Mucosa of stomach (tissue), 1 donor: ENCODE data around the gene CIC.

Source experiments
- H3K27me3 ChIP-seq: one replicate; pipeline ENCODE4 v1.7.0; 2013; ENCODE audit warnings: mild to moderate bottlenecking, low read length; ENCODE audit not compliant: control insufficient read depth, insufficient read depth
- H3K36me3 ChIP-seq: one replicate; pipeline ENCODE4 v1.7.0; 2013; ENCODE audit warnings: low read length; ENCODE audit not compliant: control insufficient read depth, insufficient read depth
- H3K4me1 ChIP-seq: one replicate; pipeline ENCODE4 v1.7.0; 2013; ENCODE audit warnings: mild to moderate bottlenecking, low read length; ENCODE audit not compliant: control insufficient read depth, insufficient read depth
- H3K4me3 ChIP-seq: one replicate; pipeline ENCODE4 v1.7.0; 2013; ENCODE audit warnings: low read length
- H3K9ac ChIP-seq: one replicate; pipeline ENCODE4 v1.7.0; 2013; ENCODE audit warnings: mild to moderate bottlenecking, low read length, moderate library complexity
- H3K9me3 ChIP-seq: one replicate; pipeline ENCODE4 v1.7.0; 2013; ENCODE audit warnings: mild to moderate bottlenecking, low read length, moderate library complexity; ENCODE audit not compliant: control insufficient read depth
- donor health status: Pancreatic carcinoma.

Gene CIC

GRCh38 chr19:42268704-42269477, at the start of gene CIC:
Gene CIC (plus strand): TSS chr19:42269252. CDS start chr19:42271784, 2,532 bp downstream.
- Histone ChIP-seq H3K27me3 (no peaks in the 10 kb centered on the region), H3K4me1 (peaks cover 20% of the 10 kb centered on the region), H3K36me3 (no peaks in the 10 kb centered on the region), H3K9me3 (no peaks in the 10 kb centered on the region), H3K4me3 (peak within 1 kb of the TSS; percentile 87), H3K9ac (peak within 1 kb of the TSS; percentile 99)

- H3K27me3 ChIP-seq: no peaks in the 10 kb centered on the region
- H3K9me3 ChIP-seq: no peaks in the 10 kb centered on the region
- H3K9ac ChIP-seq: peak within 1 kb of the TSS; percentile 70
- H3K36me3 ChIP-seq: no peaks in the 10 kb centered on the region
- peaks cover 44% of the 10 kb centered on the region for H3K4me1 ChIP-seq
- peak within 1 kb of the TSS; percentile 52 for H3K4me3 ChIP-seq
Observed at GRCh38 chr19:42219812-42220750, 49.0 kb upstream of the CIC start, which contains the start of gene ZNF526. Gene ZNF526 (plus strand): TSS chr19:42220312. CDS start chr19:42224404, 4,092 bp downstream.

GRCh38 chr19:42220751-42221097, 48.3 kb upstream of the CIC start:
- peak overlapping the region; percentile 52 for H3K4me3 ChIP-seq
- H3K36me3 ChIP-seq: no peaks in the 10 kb centered on the region
- H3K4me1 ChIP-seq: peaks cover 38% of the 10 kb centered on the region
- no peaks in the 10 kb centered on the region for H3K9me3 ChIP-seq
- H3K9ac ChIP-seq: peak overlapping the region; percentile 70
- H3K27me3 ChIP-seq: no peaks in the 10 kb centered on the region

- no peaks in the 10 kb centered on the region for H3K9me3 ChIP-seq
- peaks cover 8% of the 10 kb centered on the region for H3K36me3 ChIP-seq
Observed at GRCh38 chr19:42224940-42225717, 43.9 kb upstream of the CIC start.

GRCh38 chr19:42225718-42226292, 43.2 kb upstream of the CIC start:
- peaks cover 8% of the 10 kb centered on the region for H3K36me3 ChIP-seq
- no peaks in the 10 kb centered on the region for H3K9me3 ChIP-seq
- no peak overlapping the region for H3K9ac ChIP-seq
- no peak overlapping the region for H3K4me3 ChIP-seq
- H3K27me3 ChIP-seq: no peaks in the 10 kb centered on the region
- H3K4me1 ChIP-seq: peaks cover 7% of the 10 kb centered on the region

More at GRCh38 chr19:42224940-42225717, 43.9 kb upstream of the CIC start:
- H3K4me1 ChIP-seq: peaks cover 10% of the 10 kb centered on the region
- no peak overlapping the region for H3K4me3 ChIP-seq
- H3K27me3 ChIP-seq: no peaks in the 10 kb centered on the region
- no peak overlapping the region for H3K9ac ChIP-seq

GRCh38 chr19:42226886-42227285, 42.2 kb upstream of the CIC start:
- Histone ChIP-seq H3K9me3 (no peaks in the 10 kb centered on the region), H3K27me3 (no peaks in the 10 kb centered on the region), H3K9ac (no peak overlapping the region), H3K4me3 (no peak overlapping the region), H3K36me3 (peaks cover 8% of the 10 kb centered on the region), H3K4me1 (peaks cover under 1% of the 10 kb centered on the region)

- H3K36me3 ChIP-seq: peaks cover 8% of the 10 kb centered on the region
- H3K4me1 ChIP-seq: no peaks in the 10 kb centered on the region
- no peak overlapping the region for H3K9ac ChIP-seq
- no peak overlapping the region for H3K4me3 ChIP-seq
- H3K27me3 ChIP-seq: no peaks in the 10 kb centered on the region
- H3K9me3 ChIP-seq: no peaks in the 10 kb centered on the region
Observed at GRCh38 chr19:42228641-42229040, 40.4 kb upstream of the CIC start.

- no peaks in the 10 kb centered on the region for H3K27me3 ChIP-seq
- no peak overlapping the region for H3K9ac ChIP-seq
- no peaks in the 10 kb centered on the region for H3K4me1 ChIP-seq
- peaks cover 13% of the 10 kb centered on the region for H3K36me3 ChIP-seq
- no peaks in the 10 kb centered on the region for H3K9me3 ChIP-seq
- no peak overlapping the region for H3K4me3 ChIP-seq
Observed at GRCh38 chr19:42229301-42229854, 39.7 kb upstream of the CIC start.

- peaks cover 16% of the 10 kb centered on the region for H3K36me3 ChIP-seq
- H3K9me3 ChIP-seq: no peaks in the 10 kb centered on the region
- H3K9ac ChIP-seq: no peak overlapping the region
- no peaks in the 10 kb centered on the region for H3K4me1 ChIP-seq
- H3K4me3 ChIP-seq: no peak overlapping the region
- H3K27me3 ChIP-seq: no peaks in the 10 kb centered on the region
Observed at GRCh38 chr19:42229855-42230351, 39.1 kb upstream of the CIC start.

- Histone ChIP-seq H3K4me3 (no peak overlapping the region), H3K9me3 (no peaks in the 10 kb centered on the region), H3K4me1 (no peaks in the 10 kb centered on the region), H3K27me3 (no peaks in the 10 kb centered on the region), H3K9ac (no peak overlapping the region), H3K36me3 (peaks cover 22% of the 10 kb centered on the region)
Observed at GRCh38 chr19:42230571-42230970, 38.5 kb upstream of the CIC start.

GRCh38 chr19:42232435-42232834, 36.6 kb upstream of the CIC start:
- no peaks in the 10 kb centered on the region for H3K9me3 ChIP-seq
- no peak overlapping the region for H3K4me3 ChIP-seq
- H3K4me1 ChIP-seq: no peaks in the 10 kb centered on the region
- H3K27me3 ChIP-seq: no peaks in the 10 kb centered on the region
- no peak overlapping the region for H3K9ac ChIP-seq
- H3K36me3 ChIP-seq: peaks cover 23% of the 10 kb centered on the region
